AG04449 (cell line): ENCODE results near the gene STARD3.

Experiments
- CTCF ChIA-PET: fragments of 350-600 bp; formaldehyde crosslinking; extraction: SDS; loops from one replicate; lab custom pipeline; 2021; ENCODE audit warnings: antibody characterized with exemption; lab: Yijun Ruan, JAX
- POLR2A ChIA-PET: fragments of 400-600, 350-600 bp; formaldehyde crosslinking; extraction: SDS; loops from one replicate; lab custom pipeline; 2020; ENCODE audit warnings: antibody characterized with exemption, inconsistent platforms; lab: Yijun Ruan, JAX
- DNase-seq: peaks from one replicate; pipeline ENCODE4 v3.0.0-alpha.2; 2010; ENCODE audit warnings: low read depth, low spot score
- H3K4me3 ChIP-seq: 2 replicates; pipeline ENCODE4 v1.5.1; 2011; ENCODE audit warnings: low read depth, mild to moderate bottlenecking, control low read depth, low read length
- TF ChIP-seq, protein P1 (sequence below): IDR thresholded peaks from one replicate; pipeline ENCODE4 v1.5.1; 2011; ENCODE audit warnings: mild to moderate bottlenecking, moderate library complexity, low read length, control low read depth, inconsistent platforms; ENCODE audit not compliant: insufficient read depth; ENCODE audit errors: missing control alignments

Gene STARD3

DNA sequence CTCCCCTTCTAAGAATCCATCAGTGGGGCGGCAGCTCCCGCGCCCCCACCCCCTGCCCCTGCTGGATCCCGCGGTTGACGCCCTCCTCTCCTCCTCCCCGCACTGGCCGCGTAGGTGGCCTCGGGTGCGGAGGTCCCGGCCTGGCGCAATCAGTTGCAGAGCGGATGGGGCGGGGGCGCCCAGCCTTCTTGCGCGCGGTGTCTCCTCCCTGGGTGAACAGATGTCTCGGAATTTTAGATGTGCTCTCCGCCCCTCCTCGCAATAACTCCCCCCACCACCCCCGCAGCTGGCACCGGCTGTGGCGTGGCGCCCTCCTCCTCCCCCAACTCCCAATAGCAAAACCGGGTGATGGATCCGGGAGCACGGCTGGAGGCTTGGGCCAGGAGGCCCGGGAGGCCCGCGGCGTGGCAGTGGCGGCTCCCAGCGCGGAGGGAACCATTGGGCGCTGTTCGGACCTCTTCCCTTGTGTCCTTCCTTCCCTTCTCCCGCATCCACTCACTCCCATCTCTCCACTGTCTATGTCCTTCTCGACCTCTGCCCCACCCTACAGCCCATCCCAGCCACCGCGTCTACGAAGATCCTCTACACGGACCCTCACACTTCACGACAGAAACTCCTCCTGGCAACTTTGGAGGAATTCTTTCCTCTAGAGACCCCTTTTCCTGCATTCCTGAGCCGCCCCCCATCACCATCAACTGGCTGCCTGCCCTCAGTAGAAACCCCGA, 40.2 kb upstream of the STARD3 start:
- POLR2A ChIA-PET: no interaction called here
- TF ChIP-seq, protein P1, sequence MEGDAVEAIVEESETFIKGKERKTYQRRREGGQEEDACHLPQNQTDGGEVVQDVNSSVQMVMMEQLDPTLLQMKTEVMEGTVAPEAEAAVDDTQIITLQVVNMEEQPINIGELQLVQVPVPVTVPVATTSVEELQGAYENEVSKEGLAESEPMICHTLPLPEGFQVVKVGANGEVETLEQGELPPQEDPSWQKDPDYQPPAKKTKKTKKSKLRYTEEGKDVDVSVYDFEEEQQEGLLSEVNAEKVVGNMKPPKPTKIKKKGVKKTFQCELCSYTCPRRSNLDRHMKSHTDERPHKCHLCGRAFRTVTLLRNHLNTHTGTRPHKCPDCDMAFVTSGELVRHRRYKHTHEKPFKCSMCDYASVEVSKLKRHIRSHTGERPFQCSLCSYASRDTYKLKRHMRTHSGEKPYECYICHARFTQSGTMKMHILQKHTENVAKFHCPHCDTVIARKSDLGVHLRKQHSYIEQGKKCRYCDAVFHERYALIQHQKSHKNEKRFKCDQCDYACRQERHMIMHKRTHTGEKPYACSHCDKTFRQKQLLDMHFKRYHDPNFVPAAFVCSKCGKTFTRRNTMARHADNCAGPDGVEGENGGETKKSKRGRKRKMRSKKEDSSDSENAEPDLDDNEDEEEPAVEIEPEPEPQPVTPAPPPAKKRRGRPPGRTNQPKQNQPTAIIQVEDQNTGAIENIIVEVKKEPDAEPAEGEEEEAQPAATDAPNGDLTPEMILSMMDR: no peak
- no peak for DNase-seq
- CTCF ChIA-PET: interaction anchor here (1.3 to 4.8 kb wide), 2 partner anchors 20 to 24 kb away, joined by 3 to 37 read pairs; no protein-coding TSS in a partner anchor
- no peak overlapping the region for H3K4me3 ChIP-seq

DNA sequence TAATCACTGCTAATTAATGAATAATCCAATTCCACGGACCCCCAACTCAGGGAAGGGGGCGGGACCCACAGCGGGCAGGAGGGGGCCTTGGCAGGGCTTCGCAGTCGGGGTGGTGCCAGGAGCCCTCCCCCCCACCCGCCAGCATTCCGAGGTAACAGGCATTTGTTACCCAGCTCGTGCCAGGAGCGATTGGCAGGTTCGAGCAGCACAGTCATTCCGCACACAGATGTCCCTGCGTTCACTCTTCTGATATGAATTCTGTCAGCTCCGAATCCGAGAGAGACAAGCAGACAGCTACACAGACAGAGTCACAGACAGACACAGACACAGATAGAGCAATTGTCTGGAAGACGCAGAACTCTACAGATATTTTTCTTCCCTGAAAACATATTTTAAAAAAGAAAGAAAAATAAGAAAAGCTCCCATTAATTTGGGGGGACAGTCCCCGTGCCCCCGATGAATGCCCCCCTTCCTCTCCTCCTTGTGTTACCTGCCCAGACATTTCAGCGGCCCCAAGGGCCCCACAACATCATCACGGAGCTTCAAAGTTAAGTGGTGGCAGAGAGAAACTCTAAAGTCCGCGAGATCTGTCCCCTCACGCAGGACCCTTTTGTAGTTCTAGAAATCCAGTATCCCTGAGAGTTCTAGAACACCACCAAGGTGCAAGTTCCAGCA, 39.4 kb upstream of the STARD3 start:
- TF ChIP-seq, protein P1: no peak
- ChIA-PET POLR2A (no interaction called here), CTCF (interaction anchor here (0.8 to 4.8 kb wide), 3 partner anchors 22 to 26 kb away, joined by 3 to 37 read pairs (median 5); no protein-coding TSS in a partner anchor)
- no peak for DNase-seq
- H3K4me3 ChIP-seq: no peak overlapping the region

DNA sequence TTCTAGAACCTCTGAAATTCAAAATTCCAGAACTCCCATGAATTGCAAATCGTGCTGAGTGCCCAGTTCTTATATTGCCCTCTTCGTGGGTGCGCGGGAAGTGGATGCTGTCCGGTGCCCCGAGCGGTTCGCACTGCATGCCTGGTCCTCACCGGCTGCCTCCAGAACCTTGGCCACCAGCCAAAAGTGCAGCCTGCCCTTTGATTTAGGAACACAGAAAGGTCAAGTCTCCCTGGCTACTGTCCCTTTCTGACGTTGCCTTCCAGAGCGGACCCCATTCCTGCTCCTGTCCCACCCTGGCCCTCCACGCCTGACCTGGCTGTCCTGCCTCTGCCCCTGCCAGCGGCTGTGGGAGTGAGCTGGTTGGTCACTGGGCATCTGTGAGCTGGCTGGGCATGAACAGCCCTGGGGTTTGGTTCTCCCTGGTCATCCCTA, 38.9 kb upstream of the STARD3 start:
- CTCF ChIA-PET: interaction anchor here (0.8 to 4.8 kb wide), 4 partner anchors 22 to 49 kb away, joined by 3 to 37 read pairs (median 4); no protein-coding TSS in a partner anchor
- no peak for DNase-seq
- TF ChIP-seq, protein P1: no peak
- POLR2A ChIA-PET: no interaction called here
- no peak overlapping the region for H3K4me3 ChIP-seq

DNA sequence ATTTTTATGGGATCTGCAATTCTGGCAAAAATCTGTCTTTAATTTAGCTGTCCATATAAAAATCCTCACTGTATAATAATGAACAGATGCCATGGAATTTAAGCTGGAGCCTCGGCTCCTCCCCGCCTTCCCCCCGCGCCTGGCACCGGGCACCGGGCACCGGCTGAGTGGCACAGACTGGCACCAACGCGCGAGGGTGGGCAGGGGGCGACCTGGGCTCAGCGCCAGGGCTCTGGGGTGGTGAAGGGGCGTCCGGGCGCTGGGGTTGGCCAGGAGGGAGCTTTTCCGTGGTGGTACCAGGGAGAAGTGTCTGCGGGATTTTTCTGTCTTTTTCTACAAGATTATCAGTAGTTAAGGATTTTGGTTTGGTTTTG, 38.3 kb upstream of the STARD3 start:
- no peak for DNase-seq
- TF ChIP-seq, protein P1: no peak
- POLR2A ChIA-PET: no interaction called here
- CTCF ChIA-PET: interaction anchor here (0.7 to 4.8 kb wide), 4 partner anchors 22 to 49 kb away, joined by 3 to 37 read pairs (median 6); no protein-coding TSS in a partner anchor
- no peak overlapping the region for H3K4me3 ChIP-seq

DNA sequence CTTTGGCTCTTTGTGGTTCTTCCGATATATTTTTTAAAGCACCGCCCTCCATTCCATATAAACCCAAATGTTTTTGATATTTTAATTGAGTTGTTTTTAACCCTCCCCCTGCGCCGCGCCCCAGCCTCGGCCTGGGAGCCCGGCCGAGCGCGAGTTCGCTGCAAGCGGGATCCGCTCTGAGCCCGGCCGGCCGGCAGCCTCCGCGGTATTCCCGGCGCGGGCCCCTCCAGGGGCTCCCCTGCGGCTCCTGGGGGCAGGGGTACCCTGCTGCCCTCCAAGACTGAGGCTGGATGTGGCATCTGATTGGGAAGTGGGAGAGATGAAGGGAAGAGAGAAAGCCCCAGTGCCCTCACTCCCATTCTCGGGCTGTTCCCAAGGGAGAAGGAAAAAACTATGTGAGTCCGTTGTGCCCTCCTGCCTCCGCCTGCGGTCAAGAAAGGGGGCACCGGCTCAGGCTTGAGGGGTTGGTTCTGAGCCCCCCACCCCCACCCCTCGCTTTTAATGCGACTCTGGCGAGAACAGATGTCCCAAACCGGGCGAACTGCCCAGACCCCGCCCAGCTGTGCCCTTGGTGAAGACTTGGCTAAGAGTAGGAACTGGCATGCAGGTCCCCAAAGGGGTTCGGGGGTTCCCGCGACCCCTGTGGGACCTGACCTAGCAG, 37.8 kb upstream of the STARD3 start:
- H3K4me3 ChIP-seq: no peak overlapping the region
- ChIA-PET POLR2A (no interaction called here), CTCF (interaction anchor here (0.7 to 4.8 kb wide), 4 partner anchors 21 to 50 kb away, joined by 3 to 37 read pairs (median 6); no protein-coding TSS in a partner anchor)
- TF ChIP-seq, protein P1: no peak
- no peak for DNase-seq
